IgD-negative memory B cell (primary cell): ENCODE results near the gene ANKRD65. TPM values are rescaled to one million over a fixed set of nuclear protein-coding genes. Genes with fewer than 3 reads are reported as not detected.
"Not testable (repeated sequence)": the region's sequence is repeated elsewhere in the genome, so short reads cannot be mapped to it uniquely, and the experiment has no call there.

Experiments
- H3K27ac Mint-ChIP-seq, 3 donors: one replicate each; pipeline ENCODE4 v1.8.0; 2020 to 2022; ENCODE audit warnings: mild to moderate bottlenecking in 3 of 3, mixed read lengths in 3 of 3, moderate library complexity in 1 of 3
- H3K27me3 Mint-ChIP-seq: one replicate; pipeline ENCODE4 v1.8.0; 2021; ENCODE audit warnings: mixed read lengths
- H3K36me3 Mint-ChIP-seq: one replicate; pipeline ENCODE4 v1.8.0; 2020; ENCODE audit warnings: mild to moderate bottlenecking, mixed read lengths
- H3K4me1 Mint-ChIP-seq, 3 donors: one replicate each; pipeline ENCODE4 v1.8.0; 2020 to 2022; ENCODE audit warnings: mixed read lengths in 3 of 3, mild to moderate bottlenecking in 1 of 3
- H3K4me3 Mint-ChIP-seq, 4 donors: one replicate each; pipeline ENCODE4 v1.8.0; 2020 to 2022; ENCODE audit warnings: mild to moderate bottlenecking in 4 of 4, mixed read lengths in 4 of 4, moderate library complexity in 3 of 4
- H3K9me3 Mint-ChIP-seq, 3 donors: one replicate each; pipeline ENCODE4 v1.8.0; 2020 to 2021; ENCODE audit warnings: mixed read lengths in 3 of 3, mild to moderate bottlenecking in 1 of 3
- polyA plus RNA-seq: library from polyadenylated mRNA; unstranded; fragments of 300-500 nt; fragmentation: Illumina TruSeq; gene quantifications from one replicate; pipeline ENCODE4 v1.2.3, GENCODE V29; 2021

ANKRD65 gene
- not detected for polyA plus RNA-seq

GRCh38 chr1:1421147-1421906 is at the start of gene ANKRD65:
Gene ANKRD65, minus strand, starts transcription at chr1:1421276. Its CDS starts 271 bp downstream, at chr1:1421005.
- H3K27me3 Mint-ChIP-seq = peaks cover 21% of the 10 kb centered on the region
- peaks cover 1% of the 10 kb centered on the region for H3K36me3 Mint-ChIP-seq
- peaks cover 3 to 4% (median 4%) of the 10 kb centered on the region in 3 donors for H3K4me1 Mint-ChIP-seq
- no peak within 1 kb of the TSS for H3K27ac Mint-ChIP-seq
- H3K9me3 Mint-ChIP-seq = no peaks in the 10 kb centered on the region
- H3K4me3 Mint-ChIP-seq = peak within 1 kb of the TSS in 2 of 4 donors; percentile 5 to 37

- not testable (repeated sequence) for H3K9me3 Mint-ChIP-seq, H3K36me3 Mint-ChIP-seq, H3K4me3 Mint-ChIP-seq, H3K27ac Mint-ChIP-seq, H3K27me3 Mint-ChIP-seq
- H3K4me1 Mint-ChIP-seq = peaks cover 6 to 15% (median 13%) of the 10 kb centered on the region in 3 donors
Measured at GRCh38 chr1:1468196-1468985, 47.3 kb upstream of the ANKRD65 start.

GRCh38 chr1:1463312-1463711 is 42.2 kb upstream of the ANKRD65 start:
- Mint-ChIP-seq H3K27ac (peak overlapping the region in 1 of 3 donors; percentile 71), H3K36me3 (no peaks in the 10 kb centered on the region)

GRCh38 chr1:1462318-1462966 is 41.4 kb upstream of the ANKRD65 start:
- Mint-ChIP-seq H3K9me3 (no peaks in the 10 kb centered on the region), H3K4me1 (no peaks in the 10 kb centered on the region), H3K27ac (peak overlapping the region; percentile 31 to 92 (median 71)), H3K4me3 (peak overlapping the region; percentile 61 to 91 (median 83)), H3K27me3 (peaks cover 4% of the 10 kb centered on the region), H3K36me3 (no peaks in the 10 kb centered on the region)

More at GRCh38 chr1:1463312-1463711, 42.2 kb upstream of the ANKRD65 start:
- Mint-ChIP-seq H3K4me3 (no peak overlapping the region), H3K9me3 (no peaks in the 10 kb centered on the region), H3K27me3 (peaks cover 4% of the 10 kb centered on the region), H3K4me1 (no peaks in the 10 kb centered on the region)

- no peaks in the 10 kb centered on the region for H3K4me1 Mint-ChIP-seq
- no peaks in the 10 kb centered on the region for H3K9me3 Mint-ChIP-seq
- H3K36me3 Mint-ChIP-seq = no peaks in the 10 kb centered on the region
- peak overlapping the region in 3 of 4 donors; percentile 78 to 91 (median 88) for H3K4me3 Mint-ChIP-seq
- peak overlapping the region in 2 of 3 donors; percentile 71 for H3K27ac Mint-ChIP-seq
- peaks cover 4% of the 10 kb centered on the region for H3K27me3 Mint-ChIP-seq
Measured at GRCh38 chr1:1461721-1462317, 40.7 kb upstream of the ANKRD65 start.

- Mint-ChIP-seq H3K27ac (no peak overlapping the region), H3K4me3 (no peak overlapping the region), H3K4me1 (no peaks in the 10 kb centered on the region), H3K36me3 (no peaks in the 10 kb centered on the region), H3K27me3 (no peaks in the 10 kb centered on the region), H3K9me3 (no peaks in the 10 kb centered on the region)
Measured at GRCh38 chr1:1460540-1461130, 39.6 kb upstream of the ANKRD65 start.

- not testable (repeated sequence) for H3K27me3 Mint-ChIP-seq, H3K36me3 Mint-ChIP-seq, H3K4me1 Mint-ChIP-seq, H3K9me3 Mint-ChIP-seq, H3K4me3 Mint-ChIP-seq
- peak overlapping the region in 1 of 3 donors; percentile 71 for H3K27ac Mint-ChIP-seq
Measured at GRCh38 chr1:1459711-1460110, 38.6 kb upstream of the ANKRD65 start.

- H3K27me3 Mint-ChIP-seq, H3K4me3 Mint-ChIP-seq, H3K27ac Mint-ChIP-seq, H3K4me1 Mint-ChIP-seq, H3K36me3 Mint-ChIP-seq, H3K9me3 Mint-ChIP-seq: not testable (repeated sequence)
Measured at GRCh38 chr1:1459156-1459555, 38.1 kb upstream of the ANKRD65 start.

GRCh38 chr1:1456683-1457255 is 35.7 kb upstream of the ANKRD65 start:
- not testable (repeated sequence) for H3K27me3 Mint-ChIP-seq, H3K4me3 Mint-ChIP-seq, H3K4me1 Mint-ChIP-seq, H3K9me3 Mint-ChIP-seq, H3K27ac Mint-ChIP-seq, H3K36me3 Mint-ChIP-seq

GRCh38 chr1:1455934-1456333 is 34.9 kb upstream of the ANKRD65 start:
- H3K27me3 Mint-ChIP-seq, H3K9me3 Mint-ChIP-seq, H3K36me3 Mint-ChIP-seq, H3K4me1 Mint-ChIP-seq, H3K27ac Mint-ChIP-seq, H3K4me3 Mint-ChIP-seq: not testable (repeated sequence)

- no peak overlapping the region for H3K27ac Mint-ChIP-seq
- H3K4me3 Mint-ChIP-seq = no peak overlapping the region
- no peaks in the 10 kb centered on the region for H3K4me1 Mint-ChIP-seq
- H3K9me3 Mint-ChIP-seq = no peaks in the 10 kb centered on the region
- no peaks in the 10 kb centered on the region for H3K36me3 Mint-ChIP-seq
- H3K27me3 Mint-ChIP-seq = no peaks in the 10 kb centered on the region
Measured at GRCh38 chr1:1455366-1455884, 34.3 kb upstream of the ANKRD65 start.

- H3K36me3 Mint-ChIP-seq, H3K27me3 Mint-ChIP-seq, H3K9me3 Mint-ChIP-seq, H3K27ac Mint-ChIP-seq, H3K4me1 Mint-ChIP-seq, H3K4me3 Mint-ChIP-seq: not testable (repeated sequence)
Measured at GRCh38 chr1:1454286-1455056, 33.4 kb upstream of the ANKRD65 start.

- H3K4me3 Mint-ChIP-seq = no peak overlapping the region
- H3K27ac Mint-ChIP-seq = no peak overlapping the region
- H3K4me1 Mint-ChIP-seq = no peaks in the 10 kb centered on the region
- no peaks in the 10 kb centered on the region for H3K9me3 Mint-ChIP-seq
- peaks cover 3% of the 10 kb centered on the region for H3K27me3 Mint-ChIP-seq
- no peaks in the 10 kb centered on the region for H3K36me3 Mint-ChIP-seq
Measured at GRCh38 chr1:1452882-1453281, 31.8 kb upstream of the ANKRD65 start.

- not testable (repeated sequence) for H3K36me3 Mint-ChIP-seq, H3K9me3 Mint-ChIP-seq, H3K27me3 Mint-ChIP-seq
Measured at GRCh38 chr1:1452365-1452739, 31.3 kb upstream of the ANKRD65 start.

More at GRCh38 chr1:1452365-1452739, 31.3 kb upstream of the ANKRD65 start:
- not testable (repeated sequence) for H3K4me3 Mint-ChIP-seq, H3K4me1 Mint-ChIP-seq, H3K27ac Mint-ChIP-seq
